HG02981 (cell line): ENCODE data around the gene EFCAB10.
"Not testable (repeated sequence)": the region's sequence is repeated elsewhere in the genome, so short reads cannot be mapped to it uniquely, and the experiment has no call there.

Experiments used
- ATAC-seq: cut with Tn5 transposase; IDR thresholded peaks from one replicate; pipeline ENCODE4 v1.9.1; 2021; ENCODE audit warnings: mild to moderate bottlenecking, moderate library complexity; ENCODE audit not compliant: unreplicated experiment

Gene EFCAB10

DNA sequence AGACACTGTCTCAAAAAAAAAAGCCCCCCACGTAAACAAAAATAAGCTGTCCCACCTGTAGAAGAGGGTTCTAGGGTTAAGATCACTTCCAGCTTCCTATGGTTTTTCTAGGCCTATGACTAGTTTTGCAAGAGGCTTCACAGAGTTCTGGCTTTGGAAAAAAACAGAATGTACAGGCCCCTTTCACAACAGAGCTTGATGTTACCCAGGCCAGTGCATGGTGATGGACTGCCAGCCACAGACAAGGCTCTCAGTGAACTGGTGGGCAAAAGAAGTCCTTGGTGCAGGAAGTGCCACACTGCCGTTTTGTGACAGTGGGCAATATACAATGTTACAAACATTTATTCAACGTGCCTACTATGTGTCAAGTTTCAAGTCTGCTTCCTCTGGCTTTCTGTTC, 18.3 kb upstream of the EFCAB10 start:
- ATAC-seq = no peak

DNA sequence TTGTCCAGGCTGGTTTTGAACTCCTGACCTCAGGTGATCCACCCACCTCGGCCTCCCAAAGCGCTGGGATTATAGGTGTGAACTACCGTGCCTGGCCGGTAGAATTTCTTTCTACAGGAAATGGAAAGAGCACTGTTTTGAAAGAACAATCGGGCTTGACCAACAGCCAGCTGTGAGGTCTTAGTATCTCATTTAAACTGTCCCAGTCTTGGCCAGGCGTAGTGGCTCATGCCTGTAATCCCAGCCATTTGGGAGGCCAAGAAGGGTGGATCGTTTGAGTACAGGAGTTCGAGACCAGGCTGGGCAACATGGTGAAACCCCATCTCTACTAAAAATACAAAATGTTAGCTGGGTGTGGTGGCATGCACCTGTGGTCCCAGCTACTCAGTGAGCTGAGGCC, 17.8 kb upstream of the EFCAB10 start:
- not testable (repeated sequence) for ATAC-seq

DNA sequence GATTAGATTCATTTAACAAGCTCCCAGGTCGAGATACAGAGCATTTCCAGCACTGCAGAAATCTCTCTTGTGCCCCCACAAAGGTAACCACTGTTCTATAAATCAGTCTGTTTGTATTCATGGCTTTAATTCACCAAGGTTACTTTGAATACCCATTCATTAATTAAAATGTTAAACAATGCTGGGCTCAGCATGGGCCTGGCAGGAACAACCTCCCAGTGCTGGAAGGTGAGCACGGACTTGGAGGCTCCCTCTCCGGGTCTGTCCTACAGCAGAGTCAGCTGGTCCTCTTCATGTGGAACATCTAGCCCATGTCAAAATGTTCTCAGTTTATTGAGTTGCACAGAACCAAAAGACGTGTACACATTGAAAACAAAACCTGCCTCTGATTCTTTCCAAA, 15.6 kb upstream of the EFCAB10 start:
- no peak for ATAC-seq

DNA sequence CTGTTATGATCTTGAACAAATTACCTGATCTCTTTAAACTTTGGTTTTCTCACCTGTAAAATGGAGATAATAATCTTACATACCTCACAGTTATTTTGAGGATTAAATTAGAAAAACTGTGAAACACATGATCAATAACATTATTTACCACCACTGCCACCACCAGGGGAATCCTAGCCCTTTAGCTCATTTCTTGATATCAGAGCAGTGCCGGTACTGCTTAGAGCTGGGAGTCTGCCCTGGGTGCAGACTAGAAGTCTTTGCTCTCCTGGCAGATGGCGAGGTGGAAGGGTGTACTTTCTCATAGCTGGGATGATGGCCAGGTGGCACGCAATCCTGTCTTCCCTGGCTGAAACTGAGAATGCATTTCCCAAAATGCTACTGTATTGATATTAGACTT, 12.7 kb upstream of the EFCAB10 start:
- no peak for ATAC-seq

DNA sequence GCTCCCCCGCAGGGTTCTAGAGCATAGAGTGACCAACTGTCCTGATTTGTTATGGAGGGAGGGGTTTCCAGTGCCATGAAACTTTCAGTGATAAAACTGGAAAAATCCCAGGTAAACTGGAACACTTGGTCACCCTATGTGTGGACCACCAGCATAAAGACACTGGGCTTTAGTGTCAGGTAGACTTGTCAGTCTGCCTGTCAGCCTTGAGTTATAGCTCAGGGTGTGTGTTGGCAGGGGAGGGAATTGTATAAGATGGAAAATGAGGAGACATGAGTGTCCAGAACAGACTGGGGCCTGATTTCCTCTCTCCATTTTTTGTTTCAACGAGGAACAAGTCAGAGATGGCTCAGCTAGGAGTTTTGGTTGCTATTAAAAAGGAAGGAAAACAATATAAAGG, 10.2 kb upstream of the EFCAB10 start:
- no peak for ATAC-seq

DNA sequence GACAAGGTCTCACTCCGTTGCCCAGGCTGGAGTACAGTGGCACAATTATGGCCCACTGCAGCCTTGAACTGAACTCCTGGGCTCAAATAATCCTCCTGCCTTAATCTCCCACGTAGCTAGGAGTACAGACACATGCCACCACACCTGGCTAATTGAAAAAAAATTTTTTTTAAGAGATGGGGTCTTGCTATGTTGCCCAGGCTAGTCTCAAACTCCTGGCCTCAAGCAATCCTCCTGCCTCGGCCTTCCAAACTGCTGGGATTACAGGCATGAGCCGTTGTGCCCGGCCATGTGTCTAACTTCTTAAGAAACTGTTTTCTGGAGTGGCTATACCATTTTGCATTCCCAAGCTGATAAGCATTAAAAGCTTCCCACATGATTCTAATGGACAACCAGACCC, 9.5 kb upstream of the EFCAB10 start:
- ATAC-seq = no peak

DNA sequence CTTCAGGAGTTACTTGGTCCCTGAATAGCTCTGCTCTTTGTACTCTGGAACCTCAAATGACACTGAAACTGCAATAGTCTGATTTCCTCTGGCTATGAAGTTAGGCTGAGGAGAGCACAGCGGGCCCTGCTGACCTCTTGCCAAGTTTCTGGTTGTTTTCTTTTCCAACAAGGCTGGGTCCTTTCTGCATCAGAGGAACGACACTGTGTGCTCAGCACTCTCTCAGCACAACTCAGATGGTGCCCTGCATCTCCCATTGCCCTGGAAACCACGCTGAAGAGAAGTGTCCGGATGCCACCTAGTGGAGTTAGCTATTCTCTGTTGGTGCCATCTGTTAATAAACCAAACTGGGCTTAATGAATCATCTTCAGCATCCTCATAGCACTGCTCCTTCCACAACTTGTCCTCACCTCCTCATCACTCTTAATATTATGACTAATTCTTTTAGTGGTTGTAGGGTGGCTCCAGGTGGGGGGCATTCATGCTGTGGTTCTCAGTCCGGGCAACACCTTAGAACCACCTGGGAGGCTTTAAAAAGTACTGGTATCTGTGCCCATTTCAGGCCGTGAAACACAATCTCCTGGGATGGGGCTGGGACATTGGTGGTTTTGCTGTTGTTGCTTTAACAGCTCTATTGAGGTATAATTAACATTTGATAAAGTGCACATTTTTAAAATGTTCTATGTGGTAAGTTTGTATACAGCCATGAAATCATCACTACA, 8.2 kb upstream of the EFCAB10 start:
- ATAC-seq = peak; percentile 81

DNA sequence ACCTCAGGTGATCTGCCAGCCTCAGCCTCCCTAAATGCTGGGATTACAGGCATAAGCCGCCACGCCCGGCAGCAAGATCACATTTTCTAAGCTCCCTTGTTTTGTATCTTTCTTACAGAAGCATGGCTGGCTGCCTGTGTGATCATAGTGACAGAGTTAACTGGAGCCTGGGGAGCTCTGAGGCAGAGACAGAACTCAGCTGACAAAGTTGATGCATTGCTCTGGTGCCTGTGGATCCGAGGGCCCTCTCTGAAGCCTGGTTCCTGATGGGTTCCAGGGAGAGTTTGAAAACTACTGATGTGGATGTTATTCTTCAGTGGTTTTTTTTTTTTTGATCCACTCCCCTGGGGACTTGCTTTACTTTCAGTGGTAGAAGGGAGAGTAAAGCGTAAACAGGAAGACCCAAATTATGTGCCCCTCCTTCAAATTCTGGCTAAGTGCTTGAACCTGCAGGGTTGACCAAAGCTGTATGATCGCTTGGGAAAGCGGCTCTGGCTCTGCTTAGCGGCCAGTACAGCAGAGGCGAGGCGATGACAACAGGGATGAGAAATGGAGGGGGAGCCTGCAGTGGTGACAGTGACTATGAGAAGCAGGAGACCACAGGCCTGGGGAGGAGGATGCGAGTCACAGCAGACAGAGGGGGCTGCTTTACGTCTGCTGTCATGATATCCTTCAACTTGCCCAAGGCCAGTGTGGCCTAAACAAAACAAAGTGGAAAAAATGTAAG, 6.8 kb upstream of the EFCAB10 start:
- no peak for ATAC-seq

DNA sequence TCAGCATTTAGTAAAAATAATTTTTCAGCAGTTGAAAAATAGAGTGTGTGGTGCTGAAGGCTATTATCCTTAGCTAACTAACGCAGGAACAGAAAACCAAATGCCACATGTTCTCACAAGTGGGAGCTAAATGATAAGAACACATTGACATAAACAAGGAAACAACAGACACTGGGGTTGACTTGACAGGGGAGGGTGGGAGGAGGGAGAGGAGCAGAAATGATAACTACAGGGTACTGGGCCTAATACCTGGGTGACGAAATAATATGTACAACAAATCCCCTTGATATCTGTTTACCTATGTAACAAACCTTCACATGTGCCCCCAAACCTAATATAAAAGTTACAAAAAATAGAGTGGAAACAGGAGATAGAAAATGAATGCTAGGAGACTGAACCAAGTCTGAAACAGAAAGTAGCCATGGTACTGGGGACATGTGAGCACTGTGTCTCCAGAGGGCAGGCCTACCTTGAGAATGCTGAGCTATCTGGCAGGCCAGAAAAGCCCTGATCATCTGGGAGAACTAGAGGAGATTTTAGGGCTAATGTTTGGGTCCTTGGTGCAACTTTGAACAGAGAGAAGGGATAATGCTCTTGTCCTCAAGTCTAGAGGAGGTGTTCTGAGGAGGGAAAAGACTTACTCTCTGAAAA, 4.7 kb upstream of the EFCAB10 start:
- no peak for ATAC-seq

DNA sequence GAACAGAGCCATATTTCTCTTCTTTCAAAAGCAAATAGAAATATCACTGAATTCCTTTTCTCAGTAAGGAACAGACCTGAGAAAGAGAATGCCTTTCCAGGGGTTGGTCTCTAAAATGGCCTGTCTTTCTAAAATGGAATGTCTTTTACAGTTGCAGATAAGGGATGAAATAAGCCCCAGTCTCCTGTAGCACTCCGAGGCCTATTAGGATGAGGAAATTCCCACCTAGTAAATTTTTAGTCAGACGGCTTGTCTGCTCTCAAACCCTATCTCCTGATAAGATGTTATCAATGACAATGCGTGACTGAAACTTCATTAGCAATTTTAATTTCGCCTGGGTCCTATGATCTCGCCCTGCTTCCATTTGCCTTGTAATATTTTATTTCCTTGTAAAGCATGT, 2.9 kb upstream of the EFCAB10 start:
- ATAC-seq = no peak

DNA sequence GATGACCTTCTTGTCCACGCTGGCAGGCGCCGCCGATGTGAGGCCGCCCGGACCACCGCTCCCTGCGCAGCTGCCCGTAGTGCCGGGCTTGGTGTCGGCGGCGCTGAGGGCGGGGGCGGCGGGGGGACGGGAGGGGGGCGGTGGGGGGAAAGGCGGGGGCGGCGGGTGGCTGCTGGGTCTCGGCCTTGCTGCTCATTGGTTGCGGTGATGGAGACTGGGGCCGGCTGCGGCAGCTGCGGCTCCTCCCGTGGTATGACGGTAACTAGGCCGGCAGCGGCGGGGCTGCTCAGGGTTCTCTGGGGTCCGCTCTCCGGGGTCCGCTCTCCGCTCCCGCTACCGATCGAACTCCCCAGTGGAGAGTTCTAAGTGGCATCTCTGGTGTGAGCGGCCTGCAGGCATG, 1.8 kb upstream of the EFCAB10 start:
- no peak for ATAC-seq

DNA sequence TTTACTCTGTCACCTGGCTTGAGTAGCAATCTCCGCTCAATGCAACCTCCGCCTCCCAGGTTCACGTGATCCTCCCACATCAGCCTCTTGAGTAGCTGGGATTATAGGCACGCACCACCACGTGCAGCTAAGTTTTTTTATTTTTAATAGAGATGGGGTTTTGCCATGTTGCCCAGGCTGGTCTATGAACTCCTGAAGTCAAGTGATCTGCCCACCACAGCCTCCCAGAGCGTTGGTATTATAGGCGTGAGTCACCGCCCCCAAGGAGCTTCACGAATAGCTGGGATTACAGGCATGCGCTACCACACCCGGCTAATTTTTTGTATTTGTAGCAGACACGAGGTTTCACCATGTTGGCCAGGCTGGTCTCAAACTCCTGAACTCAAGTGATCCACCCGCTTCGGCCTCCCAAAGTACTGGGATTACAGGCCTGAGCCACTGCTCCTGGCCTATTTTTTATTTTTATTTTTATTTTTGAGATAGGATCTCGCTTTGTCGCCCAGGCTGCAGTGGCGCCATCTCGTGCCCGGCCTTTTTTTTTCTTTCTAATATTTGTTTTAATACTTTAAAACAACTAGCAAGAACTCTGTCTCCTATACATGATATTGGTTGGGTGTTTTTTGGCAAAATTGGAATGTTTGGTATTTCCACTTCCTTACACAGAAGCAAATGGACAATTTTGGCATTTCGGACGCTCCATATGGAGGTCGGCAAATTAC, 1.1 kb downstream of the EFCAB10 start:
- ATAC-seq = no peak

DNA sequence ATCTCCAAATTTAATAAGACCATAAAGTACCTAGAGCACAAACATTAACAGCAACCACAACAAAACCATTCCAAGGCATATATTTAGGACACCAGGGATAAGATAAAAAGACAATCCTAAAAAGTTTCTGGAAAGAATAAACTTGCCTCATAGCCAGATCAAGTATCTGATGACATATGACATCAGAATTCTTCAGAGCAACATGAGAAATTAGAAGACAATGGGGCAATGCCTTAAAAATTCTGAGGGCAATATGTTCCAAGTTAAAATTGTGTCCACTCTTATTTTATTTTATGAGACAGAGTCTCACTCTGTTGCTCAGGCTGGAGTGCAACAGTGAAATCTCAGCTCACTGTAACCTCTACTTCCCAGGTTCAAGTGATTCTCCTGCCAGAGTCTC, 2.8 kb downstream of the EFCAB10 start:
- ATAC-seq = no peak

DNA sequence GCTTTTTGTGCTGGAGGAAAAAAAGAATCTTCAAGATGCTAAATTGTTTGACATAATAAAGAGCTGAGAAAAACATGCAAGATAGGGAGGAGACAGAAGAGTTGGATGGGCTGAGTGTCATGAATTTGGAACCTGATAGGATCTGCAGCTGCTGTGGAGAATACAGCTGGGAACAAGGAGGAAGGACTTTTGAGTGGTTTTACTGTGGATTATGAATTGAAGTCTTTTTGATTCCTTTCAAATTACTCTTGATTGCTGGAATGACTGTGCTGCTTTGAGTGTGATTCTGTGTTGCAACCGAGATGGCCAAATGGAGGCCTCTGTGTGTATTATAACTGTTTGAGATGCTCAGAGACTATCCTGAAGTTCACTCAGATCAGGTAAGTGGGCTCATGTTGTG, 4.0 kb downstream of the EFCAB10 start:
- no peak for ATAC-seq

DNA sequence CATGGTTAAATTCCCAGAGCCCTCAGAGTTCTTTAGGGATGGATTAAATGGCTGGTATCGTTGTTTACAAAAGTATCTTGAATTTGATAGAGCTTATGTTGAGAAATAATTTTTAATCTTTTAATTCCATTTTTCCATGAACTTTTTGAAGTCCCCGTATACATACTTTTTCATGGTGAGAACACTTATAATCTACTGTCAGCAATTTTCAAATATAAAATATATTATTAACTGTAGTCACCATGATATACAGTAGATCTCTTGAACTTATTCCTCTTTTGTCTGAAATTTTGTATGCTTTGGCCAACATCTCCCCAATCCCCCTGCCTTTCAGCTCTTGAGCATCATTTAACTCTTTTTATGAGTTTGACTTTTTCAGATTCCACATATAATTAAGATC, 9.4 kb downstream of the EFCAB10 start:
- no peak for ATAC-seq

DNA sequence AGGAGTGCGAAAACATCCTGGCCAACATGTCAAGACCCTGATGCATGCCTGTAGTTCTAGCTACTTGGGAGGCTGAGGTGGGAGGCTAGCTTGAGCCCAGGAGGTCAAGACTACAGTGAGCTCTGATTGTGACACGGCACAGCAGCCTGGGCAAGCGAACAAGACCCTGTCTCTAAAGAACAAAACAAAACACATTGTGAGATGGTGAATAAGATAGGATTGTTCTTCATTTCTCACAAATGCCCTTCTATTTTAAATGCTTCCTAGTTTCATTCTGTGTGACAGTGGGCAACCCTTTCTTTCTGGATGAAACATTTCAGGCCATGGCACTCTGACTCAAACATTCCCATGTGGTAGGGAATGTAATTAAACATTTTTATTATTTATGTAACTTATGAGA, 13.5 kb downstream of the EFCAB10 start:
- ATAC-seq = no peak

DNA sequence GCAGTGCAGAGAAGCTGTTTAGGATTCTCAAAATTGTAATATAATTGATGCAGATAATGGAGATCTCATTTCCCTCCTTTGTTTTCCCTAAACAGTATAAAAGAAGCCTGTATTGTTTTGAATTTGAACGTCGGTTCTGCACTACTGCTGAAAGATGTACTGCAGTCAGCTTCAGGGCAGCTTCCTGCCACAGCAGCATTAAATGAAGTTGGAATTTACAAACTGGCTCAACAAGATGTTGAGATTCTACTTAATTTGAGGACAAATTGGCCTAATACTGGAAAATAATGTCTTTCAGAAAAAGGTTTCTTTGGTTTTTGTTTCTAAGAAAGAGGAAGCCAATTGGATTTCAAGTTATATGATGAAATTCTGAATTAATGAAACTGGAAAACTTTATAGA, 14.3 kb downstream of the EFCAB10 start:
- ATAC-seq = no peak

DNA sequence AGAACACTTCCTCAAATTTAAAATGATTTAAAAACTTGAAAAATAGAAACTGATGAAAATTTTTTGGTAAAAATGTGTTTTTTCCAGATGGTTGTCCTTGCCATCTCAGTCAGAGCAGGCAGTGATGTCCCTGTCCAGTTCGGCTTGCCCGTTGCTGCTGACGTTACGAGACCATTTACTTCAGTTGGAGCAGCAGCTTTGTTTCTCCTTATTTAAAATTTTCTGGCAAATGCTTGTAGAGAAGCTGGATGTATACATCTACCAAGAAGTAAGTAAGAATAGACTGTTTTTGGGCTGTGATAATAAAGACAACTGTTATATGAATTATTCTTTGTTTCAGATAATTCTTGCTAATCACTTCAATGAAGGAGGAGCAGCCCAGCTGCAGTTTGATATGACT, 16.1 kb downstream of the EFCAB10 start:
- ATAC-seq = no peak

DNA sequence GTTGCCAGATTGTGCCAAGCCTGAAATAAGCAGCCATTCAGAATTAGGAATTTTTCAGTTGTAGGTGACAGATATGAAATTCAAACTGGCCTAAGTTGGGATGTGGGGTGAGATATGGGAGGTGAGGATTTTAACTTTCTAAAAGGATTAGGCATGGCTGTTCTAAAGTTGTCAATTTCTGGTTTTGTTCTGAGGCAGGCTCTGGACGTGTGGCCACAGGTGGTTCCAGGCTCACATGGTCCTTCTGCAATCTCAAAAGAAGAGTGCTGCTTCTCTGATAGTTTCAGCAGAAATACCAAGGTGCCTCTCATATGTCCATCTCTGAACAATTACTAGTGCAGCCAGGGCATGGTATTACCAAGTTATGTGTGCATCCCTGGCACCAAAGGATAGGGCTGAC, 21.4 kb downstream of the EFCAB10 start:
- no peak for ATAC-seq

DNA sequence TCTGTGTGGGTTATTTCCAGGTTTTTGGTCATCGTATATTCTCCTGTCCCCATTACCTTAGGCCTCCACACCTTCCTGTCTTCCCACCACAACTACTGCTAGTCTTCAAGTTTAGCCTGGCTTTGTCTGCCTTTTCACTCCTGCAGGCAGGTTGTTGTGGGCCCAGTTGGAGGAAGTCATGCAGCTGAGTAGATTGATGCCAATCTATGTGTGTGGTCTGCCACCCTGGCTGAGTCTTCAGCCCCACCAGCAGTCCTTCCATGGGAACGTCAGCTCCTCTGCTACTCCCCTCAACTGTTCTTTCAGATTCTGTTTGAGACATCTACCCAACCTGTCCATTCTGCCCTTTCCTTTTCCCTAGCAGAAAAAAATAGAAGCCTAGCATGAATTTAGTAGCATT, 43.0 kb downstream of the EFCAB10 start:
- ATAC-seq = no peak

DNA sequence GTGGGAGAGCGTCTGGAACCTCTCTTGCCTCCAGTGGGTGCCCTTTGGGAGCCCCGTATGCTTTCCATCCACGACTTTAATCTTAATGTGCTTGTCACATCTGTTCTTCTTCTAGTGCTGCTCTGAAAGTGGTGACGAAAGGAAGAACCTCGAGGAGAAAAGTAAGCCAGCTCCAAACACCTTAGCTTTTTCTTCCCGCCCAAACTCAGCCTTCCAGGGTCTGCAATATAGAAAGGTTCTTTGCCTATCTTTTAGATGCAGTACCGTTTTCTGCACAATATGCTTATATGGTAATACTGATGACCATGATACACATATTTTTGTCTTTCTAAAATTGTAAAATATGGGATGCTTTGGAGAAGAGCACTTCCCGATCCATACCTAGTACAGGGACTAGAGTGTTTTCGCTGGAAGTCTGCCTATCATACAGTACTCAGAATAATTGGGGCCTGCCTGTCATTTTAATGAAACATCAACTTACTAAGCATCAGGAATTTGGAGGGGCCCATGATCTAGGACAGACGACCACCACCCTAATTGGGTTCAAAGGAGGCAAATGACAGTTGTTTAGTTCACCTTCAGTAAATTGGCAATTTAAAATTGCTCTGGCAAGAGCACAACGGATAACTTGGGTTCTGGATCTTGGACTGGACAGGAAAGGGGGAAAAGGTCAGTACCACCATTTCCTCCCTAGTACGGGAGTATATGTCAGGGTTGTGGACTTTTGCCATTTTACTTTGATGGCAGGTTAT, 48.4 kb downstream of the EFCAB10 start:
- ATAC-seq = no peak
